Left ventricle myocardium inferior (tissue), 1 donor: ENCODE results near the gene PPP6R3. TPM values are rescaled to one million over a fixed set of nuclear protein-coding genes. Genes with fewer than 3 reads are reported as not detected.

ENCODE experiments used
- DNase-seq: peaks from one replicate; pipeline ENCODE4 v3.0.0-alpha.2; 2020
- H3K27ac ChIP-seq: fragments of 200-600 bp; replicated peaks from 2 replicates; pipeline ENCODE4 v1.8.0; 2021
- H3K27me3 ChIP-seq: fragments of 200-600 bp; 2 replicates; pipeline ENCODE4 v1.8.0; 2021; ENCODE audit warnings: low read depth
- H3K36me3 ChIP-seq: fragments of 200-600 bp; 2 replicates; pipeline ENCODE4 v1.8.0; 2021
- H3K4me1 ChIP-seq: fragments of 200-600 bp; 2 replicates; pipeline ENCODE4 v1.8.0; 2021
- H3K4me3 ChIP-seq: fragments of 200-600 bp; 2 replicates; pipeline ENCODE4 v1.8.0; 2021; ENCODE audit warnings: mild to moderate bottlenecking, moderate library complexity
- H3K9me3 ChIP-seq: fragments of 200-600 bp; replicated peaks from 2 replicates; pipeline ENCODE4 v1.8.0; 2021
- CTCF ChIP-seq: fragments of 200-600 bp; IDR thresholded peaks from 2 replicates; pipeline ENCODE4 v1.8.0; 2021; ENCODE audit warnings: antibody characterized with exemption, mild to moderate bottlenecking, borderline replicate concordance
- intact Hi-C: fragments of 100-400 bp; cut with micrococcal nuclease; formaldehyde crosslinking; loops from one replicate; pipeline ENCODE4 v1.11.0; 2022
- total RNA-seq: library from RNA; stranded (reverse); fragmentation: NEBNext Ultra II Directional; extraction: Animal tissue kit (Norgen Biotek cat#: 25700); gene quantifications from one replicate; pipeline ENCODE4 v1.2.1, GENCODE V29; 2021
- donor health status: DM: no; HTN: yes; CAD: no; lungs with severe emphysema.

PPP6R3 gene
- total RNA-seq, 1 donor from 2014 or later = 78.8 TPM

DNA sequence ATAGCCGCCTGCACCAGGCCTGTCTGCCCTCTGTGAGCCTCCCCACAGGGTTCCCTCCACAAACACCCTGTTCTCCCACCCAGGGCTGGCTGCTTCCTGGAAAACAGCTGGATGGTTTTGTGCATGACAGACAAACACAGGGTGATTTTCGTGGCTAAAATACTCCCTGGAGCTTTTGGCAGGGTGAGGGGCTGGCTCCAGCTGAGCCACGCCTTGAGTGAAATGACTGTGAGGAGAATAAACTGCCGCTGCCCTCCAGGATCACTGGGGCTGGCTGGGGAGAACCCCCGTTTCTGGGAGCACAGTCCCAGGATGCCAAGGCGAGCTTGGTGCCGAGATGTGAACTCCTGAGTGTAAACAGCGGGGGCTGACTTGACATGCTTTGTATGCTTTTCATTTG is 20.3 kb upstream of the PPP6R3 start:
- no peaks in the 10 kb centered on the region for H3K27me3 ChIP-seq
- no peaks in the 10 kb centered on the region for H3K9me3 ChIP-seq
- intact Hi-C loops = loop anchor here (10.0 kb wide), 1 partner anchor 185 kb away; no protein-coding TSS in a partner anchor
- DNase-seq = no peak
- H3K27ac ChIP-seq = no peak overlapping the region
- peaks cover 72% of the 10 kb centered on the region for H3K36me3 ChIP-seq
- peaks cover 38% of the 10 kb centered on the region for H3K4me1 ChIP-seq
- no peak for TF ChIP-seq CTCF
- no peak overlapping the region for H3K4me3 ChIP-seq

- Histone ChIP-seq H3K4me1 (peaks cover 33% of the 10 kb centered on the region), H3K9me3 (no peaks in the 10 kb centered on the region), H3K36me3 (peaks cover 70% of the 10 kb centered on the region), H3K4me3 (no peak overlapping the region), H3K27me3 (no peaks in the 10 kb centered on the region), H3K27ac (no peak overlapping the region)
- no peak for TF ChIP-seq CTCF
- no peak for DNase-seq
- intact Hi-C loops = loop anchor here (10.0 kb wide), 1 partner anchor 187 kb away; no protein-coding TSS in a partner anchor
These were observed 18.9 kb upstream of the PPP6R3 start for GRCh38 chr11:68441466-68442230.

GRCh38 chr11:68442433-68442832 is 18.1 kb upstream of the PPP6R3 start:
- intact Hi-C loops = loop anchor here (10.0 kb wide), 1 partner anchor 188 kb away; no protein-coding TSS in a partner anchor
- no peak for TF ChIP-seq CTCF
- Histone ChIP-seq H3K9me3 (no peaks in the 10 kb centered on the region), H3K27me3 (no peaks in the 10 kb centered on the region), H3K4me1 (peaks cover 33% of the 10 kb centered on the region), H3K27ac (no peak overlapping the region), H3K4me3 (no peak overlapping the region), H3K36me3 (peaks cover 65% of the 10 kb centered on the region)
- no peak for DNase-seq

- peaks cover 23% of the 10 kb centered on the region for H3K4me1 ChIP-seq
- no peak overlapping the region for H3K27ac ChIP-seq
- TF ChIP-seq CTCF = no peak
- no peak for DNase-seq
- peaks cover 62% of the 10 kb centered on the region for H3K36me3 ChIP-seq
- no peak overlapping the region for H3K4me3 ChIP-seq
- H3K27me3 ChIP-seq = no peaks in the 10 kb centered on the region
- intact Hi-C loops = loop anchor here (10.0 kb wide), 1 partner anchor 190 kb away; no protein-coding TSS in a partner anchor
- no peaks in the 10 kb centered on the region for H3K9me3 ChIP-seq
These were observed 16.0 kb upstream of the PPP6R3 start for GRCh38 chr11:68444566-68444965.

GRCh38 chr11:68445531-68446035 is 15.0 kb upstream of the PPP6R3 start:
- Histone ChIP-seq H3K9me3 (no peaks in the 10 kb centered on the region), H3K4me1 (peaks cover 18% of the 10 kb centered on the region), H3K4me3 (no peak overlapping the region), H3K27ac (no peak overlapping the region), H3K27me3 (no peaks in the 10 kb centered on the region), H3K36me3 (peaks cover 59% of the 10 kb centered on the region)
- no peak for DNase-seq
- no peak for TF ChIP-seq CTCF
- intact Hi-C loops = loop anchor here (10.0 kb wide), 1 partner anchor 191 kb away; no protein-coding TSS in a partner anchor
